T-helper 1 cell treated with Interleukin-12 subunit alpha and Interleukin-12 subunit beta and Interleukin-4 antibody, amounts not matched to agents 30 μg/mL and 1 μg/mL, for 36 hours (primary cell): Measurements from ENCODE around the gene NDUFV2.
"Not testable (repeated sequence)": the region's sequence is repeated elsewhere in the genome, so short reads cannot be mapped to it uniquely, and the experiment has no call there.

Experiments used
- H3K27ac Mint-ChIP-seq: one replicate; pipeline ENCODE4 v1.8.0; 2021; ENCODE audit warnings: mild to moderate bottlenecking, mixed read lengths
- H3K27me3 Mint-ChIP-seq: one replicate; pipeline ENCODE4 v1.8.0; 2021; ENCODE audit warnings: low read depth, mixed read lengths
- H3K36me3 Mint-ChIP-seq: one replicate; pipeline ENCODE4 v1.8.0; 2021; ENCODE audit warnings: low read depth, mixed read lengths
- H3K4me1 Mint-ChIP-seq: one replicate; pipeline ENCODE4 v1.8.0; 2021; ENCODE audit warnings: low read depth, mixed read lengths
- H3K4me3 Mint-ChIP-seq: one replicate; pipeline ENCODE4 v1.8.0; 2021; ENCODE audit warnings: mild to moderate bottlenecking, moderate library complexity, mixed read lengths
- H3K9me3 Mint-ChIP-seq: one replicate; pipeline ENCODE4 v1.8.0; 2021; ENCODE audit warnings: mixed read lengths

NDUFV2 gene

GRCh38 chr18:9081940-9082339 lies 20.6 kb upstream of the NDUFV2 start:
- Mint-ChIP-seq H3K4me3 (no peak overlapping the region), H3K4me1 (peaks cover 36% of the 10 kb centered on the region), H3K27ac (no peak overlapping the region), H3K36me3 (peaks cover 13% of the 10 kb centered on the region), H3K27me3 (no peaks in the 10 kb centered on the region), H3K9me3 (no peaks in the 10 kb centered on the region)

- Mint-ChIP-seq H3K27me3 (no peaks in the 10 kb centered on the region), H3K36me3 (peaks cover 12% of the 10 kb centered on the region), H3K4me3 (peak overlapping the region; percentile 80), H3K27ac (peak overlapping the region; percentile 97), H3K4me1 (peaks cover 38% of the 10 kb centered on the region), H3K9me3 (no peaks in the 10 kb centered on the region)
These were observed 19.6 kb upstream of the NDUFV2 start for GRCh38 chr18:9082711-9083510.

DNA sequence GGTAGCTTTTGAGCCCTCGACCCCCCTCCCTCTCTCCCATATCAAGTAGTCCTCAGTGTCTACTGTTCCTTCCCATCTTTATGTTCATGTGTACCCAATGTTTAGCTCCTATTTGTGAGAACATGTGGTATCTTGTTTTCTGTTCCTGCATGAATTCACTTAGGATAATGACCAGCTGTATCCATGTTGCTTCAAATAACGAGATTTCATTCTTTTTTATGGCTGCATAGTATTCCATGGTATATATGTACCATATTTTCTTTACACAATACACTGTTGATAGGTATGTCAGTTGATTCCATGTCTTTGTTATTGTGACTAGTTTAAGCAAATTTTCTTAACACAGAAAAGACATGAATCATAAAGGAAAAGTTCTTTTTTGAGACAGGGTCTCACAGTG lies 16.5 kb upstream of the NDUFV2 start:
- H3K27ac Mint-ChIP-seq: peak overlapping the region; percentile 46
- H3K27me3 Mint-ChIP-seq: no peaks in the 10 kb centered on the region
- peaks cover 54% of the 10 kb centered on the region for H3K4me1 Mint-ChIP-seq
- no peaks in the 10 kb centered on the region for H3K9me3 Mint-ChIP-seq
- H3K4me3 Mint-ChIP-seq: no peak overlapping the region
- H3K36me3 Mint-ChIP-seq: peaks cover 20% of the 10 kb centered on the region

- Mint-ChIP-seq H3K27ac (no peak overlapping the region), H3K36me3 (peaks cover 21% of the 10 kb centered on the region), H3K4me3 (no peak overlapping the region), H3K4me1 (peaks cover 56% of the 10 kb centered on the region), H3K27me3 (no peaks in the 10 kb centered on the region), H3K9me3 (no peaks in the 10 kb centered on the region)
These were observed 15.9 kb upstream of the NDUFV2 start for GRCh38 chr18:9086624-9087023.

GRCh38 chr18:9087144-9087543 lies 15.4 kb upstream of the NDUFV2 start:
- Mint-ChIP-seq H3K4me1 (peaks cover 56% of the 10 kb centered on the region), H3K4me3 (no peak overlapping the region), H3K27ac (no peak overlapping the region)

DNA sequence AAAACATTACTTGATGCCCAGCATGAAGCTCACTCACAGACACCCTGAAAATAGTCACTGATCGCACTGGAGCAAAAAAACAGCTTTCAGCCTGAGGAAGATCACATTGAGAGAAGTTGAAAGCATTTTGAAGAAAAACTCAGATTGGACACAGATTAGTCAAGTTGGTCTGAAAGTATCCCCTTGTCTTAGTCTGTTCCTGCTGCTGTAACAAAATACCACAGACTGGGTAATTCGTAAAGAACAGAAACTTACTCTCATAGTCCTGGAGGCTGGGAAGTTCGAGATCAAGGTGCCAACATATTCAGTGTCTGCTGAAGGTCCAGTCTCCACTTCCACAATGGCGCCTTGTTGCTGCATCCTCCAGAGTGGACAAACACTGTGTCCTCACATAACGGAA lies 14.2 kb upstream of the NDUFV2 start:
- Mint-ChIP-seq H3K27me3 (no peaks in the 10 kb centered on the region), H3K27ac (peak overlapping the region; percentile 79), H3K4me3 (no peak overlapping the region), H3K9me3 (no peaks in the 10 kb centered on the region), H3K36me3 (peaks cover 23% of the 10 kb centered on the region), H3K4me1 (peaks cover 54% of the 10 kb centered on the region)

More at GRCh38 chr18:9087144-9087543, 15.4 kb upstream of the NDUFV2 start:
- Mint-ChIP-seq H3K36me3 (peaks cover 21% of the 10 kb centered on the region), H3K27me3 (no peaks in the 10 kb centered on the region), H3K9me3 (no peaks in the 10 kb centered on the region)

DNA sequence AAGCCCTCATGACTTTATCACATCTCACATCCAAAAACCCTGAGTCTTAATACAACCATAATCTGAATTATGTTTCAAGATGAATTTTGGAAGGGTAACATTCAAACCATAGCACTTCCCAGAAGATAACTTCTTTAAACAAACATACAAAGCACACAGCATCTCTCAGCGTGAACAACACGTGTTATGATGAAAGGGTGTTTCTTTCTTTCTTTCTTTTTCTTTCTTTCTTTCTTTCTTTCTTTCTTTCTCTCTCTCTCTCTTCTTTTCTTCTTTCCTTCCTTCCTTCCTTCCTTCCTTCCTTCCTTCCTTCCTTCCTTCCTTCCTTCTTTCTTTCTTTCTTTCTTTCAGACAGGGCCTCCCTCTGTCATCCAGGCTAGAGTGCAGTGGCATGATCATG lies 13.8 kb upstream of the NDUFV2 start:
- Mint-ChIP-seq H3K36me3 (peaks cover 23% of the 10 kb centered on the region), H3K4me1 (peaks cover 51% of the 10 kb centered on the region), H3K27ac (peak overlapping the region; percentile 79)
- not testable (repeated sequence) for H3K4me3 Mint-ChIP-seq, H3K9me3 Mint-ChIP-seq, H3K27me3 Mint-ChIP-seq

DNA sequence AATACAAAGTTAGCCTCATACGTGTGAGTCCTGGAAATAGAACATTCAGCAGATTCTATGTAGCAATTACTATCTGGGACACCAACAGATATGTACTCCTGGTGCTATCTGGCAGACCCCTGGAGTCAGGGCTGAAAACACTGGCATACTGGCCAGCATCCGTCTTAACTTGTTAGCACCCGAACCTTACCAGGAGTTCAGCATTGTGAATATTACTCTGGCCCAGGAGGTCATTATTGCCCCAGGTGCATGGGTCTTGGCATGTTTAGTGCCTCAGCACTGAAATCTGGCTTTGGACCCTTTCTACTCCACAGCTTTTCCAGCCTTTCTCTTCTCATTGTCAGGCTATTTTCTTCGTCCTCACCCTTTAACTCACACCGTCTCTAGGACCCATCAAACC lies 11.9 kb upstream of the NDUFV2 start:
- H3K27me3 Mint-ChIP-seq: no peaks in the 10 kb centered on the region
- H3K36me3 Mint-ChIP-seq: peaks cover 27% of the 10 kb centered on the region
- peak overlapping the region; percentile 90 for H3K27ac Mint-ChIP-seq
- peak overlapping the region; percentile 86 for H3K4me3 Mint-ChIP-seq
- H3K4me1 Mint-ChIP-seq: peaks cover 64% of the 10 kb centered on the region
- H3K9me3 Mint-ChIP-seq: peaks cover 3% of the 10 kb centered on the region

DNA sequence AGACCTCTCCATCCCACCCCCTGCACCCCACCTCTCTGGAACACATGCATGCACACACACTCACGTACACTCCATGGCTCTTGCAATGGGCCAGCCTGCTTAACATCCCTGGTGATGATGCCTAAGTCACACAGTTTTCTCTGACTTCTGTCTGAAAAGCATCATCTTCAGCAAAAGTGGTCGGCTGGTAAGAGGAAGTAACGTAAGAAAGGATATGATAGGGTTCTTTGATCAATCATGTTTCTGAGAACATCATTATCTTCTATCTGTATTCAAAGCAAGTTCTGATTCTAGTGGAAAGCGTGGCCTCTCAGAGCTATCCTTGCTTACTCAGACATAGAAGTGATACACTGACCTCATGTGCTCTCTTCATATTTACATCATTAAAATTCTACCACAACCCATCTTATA lies 11.4 kb upstream of the NDUFV2 start:
- peaks cover 24% of the 10 kb centered on the region for H3K36me3 Mint-ChIP-seq
- H3K4me1 Mint-ChIP-seq: peaks cover 66% of the 10 kb centered on the region
- H3K9me3 Mint-ChIP-seq: peaks cover 3% of the 10 kb centered on the region
- no peaks in the 10 kb centered on the region for H3K27me3 Mint-ChIP-seq
- peak overlapping the region; percentile 90 for H3K27ac Mint-ChIP-seq
- H3K4me3 Mint-ChIP-seq: peak overlapping the region; percentile 86

DNA sequence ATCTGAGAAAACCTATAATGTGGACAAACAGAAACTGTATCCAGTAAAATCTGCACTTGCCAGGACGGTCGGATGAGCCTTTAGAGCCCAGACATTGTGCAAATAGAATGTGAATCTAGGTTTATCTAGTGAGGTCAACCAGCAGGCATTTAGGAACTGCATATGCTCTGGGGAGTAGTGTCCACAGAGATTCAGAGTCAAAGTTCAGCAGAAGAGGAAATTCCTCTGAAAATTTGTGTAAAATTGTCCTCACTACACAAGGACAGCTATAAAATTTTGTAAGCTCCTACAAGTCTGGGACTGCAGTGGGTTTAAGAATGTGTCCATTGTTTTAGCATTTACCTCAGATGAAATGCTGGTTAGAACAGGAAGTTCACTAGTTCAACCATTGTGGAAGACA lies 9.8 kb upstream of the NDUFV2 start:
- Mint-ChIP-seq H3K4me3 (no peak overlapping the region), H3K27ac (peak overlapping the region; percentile 69), H3K9me3 (peaks cover 3% of the 10 kb centered on the region), H3K36me3 (peaks cover 19% of the 10 kb centered on the region), H3K4me1 (peaks cover 69% of the 10 kb centered on the region), H3K27me3 (no peaks in the 10 kb centered on the region)

- Mint-ChIP-seq H3K36me3 (peaks cover 19% of the 10 kb centered on the region), H3K4me1 (peaks cover 69% of the 10 kb centered on the region), H3K27ac (peak overlapping the region; percentile 28)
- H3K27me3 Mint-ChIP-seq, H3K9me3 Mint-ChIP-seq, H3K4me3 Mint-ChIP-seq: not testable (repeated sequence)
These were observed 9.4 kb upstream of the NDUFV2 start for GRCh38 chr18:9093109-9093508.

- H3K9me3 Mint-ChIP-seq: peaks cover 3% of the 10 kb centered on the region
- no peaks in the 10 kb centered on the region for H3K27me3 Mint-ChIP-seq
- peaks cover 13% of the 10 kb centered on the region for H3K36me3 Mint-ChIP-seq
- H3K4me1 Mint-ChIP-seq: peaks cover 61% of the 10 kb centered on the region
- peak overlapping the region; percentile 66 for H3K4me3 Mint-ChIP-seq
- peak overlapping the region; percentile 98 for H3K27ac Mint-ChIP-seq
These were observed 7.9 kb upstream of the NDUFV2 start for GRCh38 chr18:9094307-9095226.

DNA sequence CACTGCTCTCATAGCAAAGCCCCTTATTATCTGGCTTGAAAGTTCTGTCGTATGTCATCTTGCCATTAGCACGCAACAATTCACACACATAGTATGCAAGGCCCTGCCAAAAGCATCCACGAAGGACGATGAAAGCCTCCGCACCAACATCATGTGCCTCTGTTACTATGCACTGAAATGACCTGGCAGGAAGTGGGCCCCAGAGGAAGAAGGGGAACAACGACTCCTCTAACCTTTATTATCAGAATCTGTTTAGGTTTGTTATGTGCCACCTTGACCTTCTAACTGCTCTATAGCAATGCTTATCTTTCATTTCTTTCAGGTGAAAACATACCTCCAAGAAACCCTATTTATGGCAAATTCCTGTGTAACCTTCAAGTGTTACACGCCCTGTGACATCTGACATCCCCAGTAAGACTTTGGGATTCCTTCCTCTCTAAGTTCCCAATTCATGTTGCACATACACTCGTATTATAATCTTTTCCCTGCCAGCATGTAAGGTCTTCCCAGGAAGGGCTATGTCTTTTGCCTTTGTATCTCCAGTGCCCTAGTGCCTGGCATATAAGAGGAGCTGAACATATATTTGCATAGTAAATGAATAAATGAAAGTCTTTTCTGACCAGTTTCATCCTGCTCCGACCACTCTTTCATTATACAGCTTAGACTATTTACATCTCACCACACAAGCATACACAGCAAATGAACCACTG lies 7.0 kb upstream of the NDUFV2 start:
- Mint-ChIP-seq H3K4me1 (peaks cover 61% of the 10 kb centered on the region), H3K4me3 (peak overlapping the region; percentile 66), H3K9me3 (peaks cover 3% of the 10 kb centered on the region), H3K36me3 (peaks cover 11% of the 10 kb centered on the region), H3K27me3 (no peaks in the 10 kb centered on the region), H3K27ac (peak overlapping the region; percentile 98)

DNA sequence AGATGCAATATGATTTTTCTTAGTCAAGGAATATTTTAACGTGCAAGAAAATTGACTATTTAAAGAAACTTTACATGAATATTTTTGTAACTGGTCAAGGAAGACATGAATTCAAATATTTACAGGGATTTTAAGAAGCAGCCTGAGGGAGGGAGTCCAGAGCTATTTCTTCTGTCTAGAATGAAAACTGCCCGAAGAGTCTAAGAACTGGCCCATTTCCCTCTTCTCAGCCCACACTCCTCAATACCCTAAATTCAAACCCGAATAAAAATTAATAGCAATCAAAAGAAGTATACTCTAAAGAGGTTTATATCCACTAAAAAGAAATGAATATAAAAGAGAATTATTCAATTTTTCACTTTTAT lies 6.5 kb upstream of the NDUFV2 start:
- Mint-ChIP-seq H3K9me3 (peaks cover 3% of the 10 kb centered on the region), H3K4me3 (peak overlapping the region; percentile 66), H3K27me3 (no peaks in the 10 kb centered on the region), H3K4me1 (peaks cover 61% of the 10 kb centered on the region), H3K27ac (peak overlapping the region; percentile 98), H3K36me3 (peaks cover 13% of the 10 kb centered on the region)
